ENCODE measurements around the gene COPB2.
"Not testable (repeated sequence)": the region's sequence is repeated elsewhere in the genome, so short reads cannot be mapped to it uniquely, and the experiment has no call there.

COPB2 gene

GRCh38 chr3:139389552-139390368 lies at the start of gene COPB2:
Gene COPB2, minus strand, starts transcription at chr3:139389647. Its CDS starts 97 bp downstream, at chr3:139389550.
- peak; percentile 99 to 100 (median 99) for DNase-seq

- peak; percentile 70 to 85 (median 81) for DNase-seq
These were observed 45.4 kb upstream of the COPB2 start for GRCh38 chr3:139434764-139435307.

- no peak for DNase-seq
These were observed 44.8 kb upstream of the COPB2 start for GRCh38 chr3:139434228-139434627.

- DNase-seq, result no peak
These were observed 43.6 kb upstream of the COPB2 start for GRCh38 chr3:139433089-139433488.

GRCh38 chr3:139430493-139430892 lies 41.0 kb upstream of the COPB2 start:
- no peak for DNase-seq

GRCh38 chr3:139427283-139428060 lies 38.0 kb upstream of the COPB2 start:
- DNase-seq, result peak; percentile 88 to 95 (median 88)

- no peak for DNase-seq
These were observed 36.4 kb upstream of the COPB2 start for GRCh38 chr3:139425745-139426400.

GRCh38 chr3:139423232-139423631 lies 33.8 kb upstream of the COPB2 start:
- no peak for DNase-seq

- DNase-seq, result no peak
These were observed 32.0 kb upstream of the COPB2 start for GRCh38 chr3:139421460-139421859.

- DNase-seq, result no peak
These were observed 31.6 kb upstream of the COPB2 start for GRCh38 chr3:139421040-139421439.

- DNase-seq, result no peak
These were observed 28.7 kb upstream of the COPB2 start for GRCh38 chr3:139418144-139418543.

GRCh38 chr3:139416275-139416674 lies 26.8 kb upstream of the COPB2 start:
- no peak for DNase-seq

- no peak for DNase-seq
These were observed 25.3 kb upstream of the COPB2 start for GRCh38 chr3:139414608-139415224.

GRCh38 chr3:139412891-139413290 lies 23.4 kb upstream of the COPB2 start:
- not testable (repeated sequence) for DNase-seq

GRCh38 chr3:139401155-139401554 lies 11.7 kb upstream of the COPB2 start:
- not testable (repeated sequence) for DNase-seq

- no peak for DNase-seq
These were observed 7.3 kb upstream of the COPB2 start for GRCh38 chr3:139396707-139397106.

- DNase-seq, result no peak
These were observed 4.7 kb upstream of the COPB2 start for GRCh38 chr3:139394116-139394515.

- DNase-seq, result peak in 2 of 3 donors; percentile 8 to 9
These were observed 461 bp downstream of the COPB2 start for GRCh38 chr3:139388821-139389551.

GRCh38 chr3:139388077-139388476 lies 1.4 kb downstream of the COPB2 start:
- no peak for DNase-seq

GRCh38 chr3:139382291-139382690 lies 7.2 kb downstream of the COPB2 start:
- DNase-seq, result not testable (repeated sequence)

- no peak for DNase-seq
These were observed 8.9 kb downstream of the COPB2 start for GRCh38 chr3:139380575-139380974.
